ENCODE results near the gene ZFYVE9.
"Not testable (repeated sequence)": the region's sequence is repeated elsewhere in the genome, so short reads cannot be mapped to it uniquely, and the experiment has no call there.

Gene ZFYVE9

DNA sequence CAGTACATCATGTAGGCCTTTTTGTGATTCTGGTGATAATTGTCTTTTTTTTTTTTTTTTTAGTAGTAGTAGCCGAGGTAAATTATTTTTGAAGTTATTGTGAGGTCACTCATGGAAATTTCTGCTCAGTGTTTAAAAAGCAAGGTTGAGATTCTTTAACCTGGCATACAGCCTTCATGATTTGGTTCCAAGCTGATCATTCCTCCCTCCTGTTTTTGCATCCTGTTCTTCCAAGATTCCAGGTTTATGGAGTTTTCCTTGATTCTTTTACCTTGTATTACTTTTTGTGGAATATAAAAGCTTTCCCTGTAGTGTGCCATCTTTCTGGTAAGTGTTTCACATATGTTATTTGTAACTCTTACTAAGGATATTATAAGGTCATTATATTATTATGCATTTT is 9.1 kb downstream of the ZFYVE9 start:
- no peak for DNase-seq (ENCODE audit: low read depth in 2 of 2)

- no peak for DNase-seq (ENCODE audit: low read depth in 2 of 2)
Observed at GRCh38 chr1:52152572-52152971, 10.7 kb downstream of the ZFYVE9 start.

DNA sequence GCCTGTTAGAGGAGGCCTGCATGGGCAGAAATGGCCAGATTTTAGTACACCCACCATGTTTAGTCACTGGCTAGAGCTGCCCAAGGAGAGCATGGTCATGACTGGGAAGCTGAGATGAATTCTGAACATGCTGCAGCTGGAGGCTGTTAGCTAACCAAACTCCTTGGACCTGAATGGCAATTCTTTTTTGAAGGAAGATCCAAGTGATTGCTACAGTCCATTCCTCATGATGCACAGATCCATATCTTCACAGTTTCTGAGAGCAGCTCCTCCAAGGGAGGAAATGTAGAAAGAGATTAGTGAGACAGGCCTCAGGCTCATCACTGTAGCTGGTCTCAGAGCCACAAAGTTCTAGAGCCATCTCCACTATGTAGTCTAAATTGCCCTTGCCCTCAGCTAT is 11.1 kb downstream of the ZFYVE9 start:
- DNase-seq (ENCODE audit: low read depth in 2 of 2), result no peak

GRCh38 chr1:52153898-52154297 is 12.0 kb downstream of the ZFYVE9 start:
- no peak for DNase-seq (ENCODE audit: low read depth in 2 of 2)

DNA sequence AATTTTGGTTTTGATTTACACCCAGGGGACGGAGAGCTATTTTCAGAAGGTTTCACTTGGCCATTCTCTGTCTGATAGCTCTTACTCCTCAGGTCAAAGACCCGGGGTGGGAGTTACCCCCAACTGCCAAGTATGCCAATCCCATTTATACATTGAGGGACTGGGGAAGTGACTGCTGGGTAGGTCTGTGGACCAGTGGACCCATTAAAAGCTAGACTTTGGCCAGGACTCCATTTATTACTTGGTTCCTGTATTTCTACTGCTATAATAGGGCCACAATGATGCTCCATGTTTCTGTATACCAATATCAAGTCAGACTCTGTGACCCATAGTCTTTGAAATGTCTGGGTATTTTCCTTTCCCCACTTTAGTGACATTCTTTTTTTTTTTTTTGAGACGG is 14.6 kb downstream of the ZFYVE9 start:
- DNase-seq (ENCODE audit: low read depth in 2 of 2), result no peak

DNA sequence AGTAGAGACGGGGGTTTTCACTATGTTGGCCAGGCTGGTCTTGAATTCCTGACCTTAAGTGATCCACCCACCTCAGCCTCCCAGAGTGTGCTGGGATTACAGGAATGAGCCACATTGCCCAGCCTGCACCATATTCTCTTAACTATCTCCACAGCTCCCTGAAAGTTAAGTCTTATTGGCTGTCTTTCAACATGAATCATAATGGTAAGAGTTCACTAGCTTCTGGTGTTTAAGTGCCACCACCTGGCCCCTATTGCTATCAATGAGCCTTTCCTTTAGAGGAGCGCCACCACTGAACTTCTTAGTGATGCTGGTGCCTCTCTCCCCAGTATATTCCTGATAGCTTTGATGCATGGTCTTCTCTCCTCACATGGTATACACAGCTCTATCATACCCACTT is 15.7 kb downstream of the ZFYVE9 start:
- DNase-seq (ENCODE audit: low read depth in 2 of 2), result no peak

DNA sequence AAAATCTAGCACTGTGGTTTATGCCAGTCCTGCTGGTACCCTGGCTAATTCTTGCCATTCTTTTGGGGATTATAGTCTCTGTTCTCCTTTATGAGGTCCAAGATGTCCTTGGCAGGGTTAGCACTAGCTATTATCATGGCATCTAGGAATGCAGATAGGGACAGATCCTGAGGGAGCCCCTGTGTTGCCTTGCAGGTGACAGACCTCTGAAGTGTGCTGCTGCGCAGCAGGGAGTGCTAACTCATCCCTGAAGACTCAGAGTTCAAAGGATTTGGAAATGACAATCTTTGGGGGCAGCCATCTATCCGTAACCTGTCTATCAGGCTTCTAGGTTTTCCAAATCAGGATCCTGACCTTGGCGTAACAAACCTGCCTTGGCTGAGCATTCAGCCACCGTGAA is 16.3 kb downstream of the ZFYVE9 start:
- DNase-seq (ENCODE audit: low read depth in 2 of 2), result no peak

DNA sequence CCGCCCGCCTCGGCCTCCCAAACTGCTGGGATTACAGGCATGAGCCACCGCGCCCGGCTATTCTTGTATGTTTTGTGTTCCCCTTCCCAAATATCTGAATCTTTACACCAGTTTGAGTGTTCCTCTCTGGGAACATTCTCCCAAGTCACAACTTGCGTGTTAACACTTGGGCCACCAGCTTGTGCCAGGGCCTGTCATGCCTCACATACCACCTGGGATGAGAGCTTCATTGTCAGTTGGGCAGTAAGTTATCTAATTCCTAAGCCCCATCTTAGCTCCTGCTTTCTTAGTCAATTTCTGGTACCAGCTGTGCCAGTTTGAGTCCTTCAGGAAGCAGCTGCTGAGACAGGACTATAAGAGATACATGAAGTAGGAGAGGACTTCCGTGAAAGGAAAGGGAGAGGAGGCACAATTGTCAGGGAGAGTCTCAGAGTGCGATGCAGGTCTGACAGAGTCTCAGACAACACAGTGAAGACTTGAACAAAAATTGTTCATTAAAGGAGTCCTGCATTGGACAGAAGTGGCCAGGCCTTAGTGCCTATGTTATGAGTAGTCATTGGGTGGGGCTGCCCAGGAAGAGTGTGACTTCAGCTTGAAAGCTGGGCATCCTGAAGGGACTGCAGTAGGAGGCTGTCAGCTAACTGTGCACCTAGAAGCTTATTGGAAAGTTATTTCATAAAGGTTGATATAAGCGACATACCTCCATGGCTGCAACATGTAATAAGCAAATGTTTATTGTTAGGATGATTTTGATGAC is 17.3 kb downstream of the ZFYVE9 start:
- DNase-seq (ENCODE audit: low read depth in 2 of 2), result no peak

- DNase-seq (ENCODE audit: low read depth in 2 of 2), result no peak
Observed at GRCh38 chr1:52162947-52163346, 21.1 kb downstream of the ZFYVE9 start.

- no peak for DNase-seq (ENCODE audit: low read depth in 2 of 2)
Observed at GRCh38 chr1:52164604-52165003, 22.7 kb downstream of the ZFYVE9 start.

DNA sequence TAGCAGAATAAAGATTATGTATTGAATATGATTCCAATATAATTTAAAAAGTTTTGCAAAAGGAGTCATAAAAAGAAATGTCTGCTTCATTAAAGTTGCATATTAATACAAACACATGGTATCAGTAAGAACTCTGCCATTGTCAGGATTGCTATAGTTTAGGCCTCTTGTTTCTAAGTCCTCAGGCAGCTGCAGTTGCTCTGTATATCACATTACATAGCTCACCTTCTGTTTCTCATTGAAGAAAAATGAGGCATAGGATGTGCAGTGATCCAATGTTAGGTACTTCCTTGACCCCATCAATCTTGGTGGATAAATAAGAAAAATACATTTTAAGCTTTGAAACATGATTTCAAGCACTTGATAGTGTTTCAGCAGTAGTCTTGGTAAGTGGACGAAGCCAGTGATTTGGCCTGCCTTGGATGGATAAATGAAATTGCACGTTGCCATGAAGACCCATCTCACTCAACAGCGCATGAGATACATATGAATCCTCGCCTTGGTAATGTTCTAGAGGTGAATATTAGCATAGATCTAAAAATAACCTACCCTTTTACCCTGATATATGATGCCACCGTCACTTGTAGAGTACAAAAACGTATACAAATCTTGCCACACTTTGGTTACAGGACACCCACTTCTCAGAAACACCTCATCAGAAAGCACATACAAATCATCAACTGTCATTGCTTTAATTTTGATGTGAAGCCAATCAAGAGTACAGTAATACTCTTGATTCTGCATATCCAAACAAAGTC is 25.3 kb downstream of the ZFYVE9 start:
- no peak for DNase-seq (ENCODE audit: low read depth in 2 of 2)

- no peak for DNase-seq (ENCODE audit: low read depth in 2 of 2)
Observed at GRCh38 chr1:52168373-52169080, 26.6 kb downstream of the ZFYVE9 start.

DNA sequence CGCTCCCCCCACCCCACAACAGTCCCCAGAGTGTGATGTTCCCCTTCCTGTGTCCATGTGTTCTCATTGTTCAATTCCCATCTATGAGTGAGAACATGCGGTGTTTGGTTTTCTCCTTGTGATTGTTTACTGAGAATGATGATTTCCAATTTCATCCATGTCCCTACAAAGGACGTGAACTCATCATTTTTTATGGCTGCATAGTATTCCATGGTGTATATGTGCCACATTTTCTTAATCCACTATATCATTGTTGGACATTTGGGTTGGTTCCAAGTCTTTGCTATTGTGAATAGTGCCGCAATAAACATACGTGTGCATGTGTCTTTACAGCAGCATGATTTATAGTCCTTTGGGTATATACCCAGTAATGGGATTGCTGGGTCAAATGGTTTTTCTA is 29.3 kb downstream of the ZFYVE9 start:
- not testable (repeated sequence) for DNase-seq (ENCODE audit: low read depth in 2 of 2)

DNA sequence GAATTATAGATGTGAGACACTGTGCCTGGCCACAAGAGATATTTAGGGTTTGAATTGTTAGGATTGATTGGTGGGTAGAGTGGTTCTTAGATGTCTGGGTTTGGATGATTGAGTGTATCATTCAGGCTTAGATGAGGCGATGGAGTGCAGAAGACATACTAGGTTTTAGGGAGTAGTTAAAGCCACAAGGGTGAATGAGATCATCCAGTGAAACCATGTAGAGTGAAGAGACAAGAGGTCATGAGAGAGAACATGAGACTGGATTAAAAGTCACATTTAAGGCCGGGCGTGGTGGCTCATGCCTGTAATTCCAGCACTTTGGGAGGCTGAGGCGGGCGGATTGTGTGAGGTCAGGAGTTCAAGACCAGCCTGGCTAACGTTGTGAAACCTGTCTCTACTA is 37.2 kb downstream of the ZFYVE9 start:
- DNase-seq (ENCODE audit: low read depth in 2 of 2), result no peak

DNA sequence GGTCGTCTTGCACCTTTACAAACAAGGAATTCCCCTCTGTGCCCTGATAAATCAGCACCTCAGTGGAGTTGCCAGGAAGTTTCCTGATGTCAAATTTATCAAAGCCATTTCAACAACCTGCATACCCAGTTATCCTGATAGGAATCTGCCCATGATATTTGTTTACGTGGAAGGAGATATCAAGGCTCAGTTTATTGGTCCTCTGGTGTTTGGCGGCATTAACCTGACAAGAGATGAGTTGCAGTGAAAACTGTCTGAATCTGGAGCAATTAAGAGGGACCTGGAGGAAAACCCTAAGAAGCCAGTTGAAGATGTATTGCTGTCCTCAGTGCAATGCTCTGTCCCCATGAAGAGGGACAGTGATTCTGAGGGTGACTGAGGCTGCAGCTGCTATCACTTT is 38.3 kb downstream of the ZFYVE9 start:
- DNase-seq (ENCODE audit: low read depth in 2 of 2), result no peak

- not testable (repeated sequence) for DNase-seq (ENCODE audit: low read depth in 2 of 2)
Observed at GRCh38 chr1:52181759-52182158, 39.9 kb downstream of the ZFYVE9 start.

- DNase-seq (ENCODE audit: low read depth in 2 of 2), result not testable (repeated sequence)
Observed at GRCh38 chr1:52182328-52182727, 40.4 kb downstream of the ZFYVE9 start.

DNA sequence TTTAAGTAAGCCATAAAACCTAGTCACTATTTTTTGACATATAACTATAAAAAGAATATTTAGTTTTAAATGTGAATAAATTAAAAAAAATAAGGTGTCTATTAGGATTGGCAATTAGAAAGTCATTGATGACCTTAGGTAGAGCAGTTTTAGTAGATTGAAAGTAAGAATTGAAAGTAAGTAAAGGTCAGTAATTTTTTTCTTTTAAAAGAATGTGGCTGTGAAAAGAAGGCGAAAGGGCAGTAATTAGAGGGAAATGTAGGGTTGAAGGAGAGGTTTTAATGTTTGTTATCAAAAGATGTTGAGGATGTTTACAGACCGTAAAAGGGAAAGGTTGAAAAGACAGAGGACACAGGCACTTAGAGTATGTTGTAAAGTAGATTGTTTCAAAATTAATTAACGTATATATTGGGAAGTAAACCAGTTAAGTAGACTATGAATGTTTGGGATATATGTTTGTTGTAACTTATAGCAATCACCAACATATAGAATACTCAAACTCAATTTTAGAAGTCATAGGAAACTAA is 41.0 kb downstream of the ZFYVE9 start:
- no peak for DNase-seq (ENCODE audit: low read depth in 2 of 2)

GRCh38 chr1:52186449-52186848 is 44.6 kb downstream of the ZFYVE9 start:
- no peak for DNase-seq (ENCODE audit: low read depth in 2 of 2)

- DNase-seq (ENCODE audit: low read depth in 2 of 2), result no peak
Observed at GRCh38 chr1:52189898-52190480, 48.1 kb downstream of the ZFYVE9 start.

DNA sequence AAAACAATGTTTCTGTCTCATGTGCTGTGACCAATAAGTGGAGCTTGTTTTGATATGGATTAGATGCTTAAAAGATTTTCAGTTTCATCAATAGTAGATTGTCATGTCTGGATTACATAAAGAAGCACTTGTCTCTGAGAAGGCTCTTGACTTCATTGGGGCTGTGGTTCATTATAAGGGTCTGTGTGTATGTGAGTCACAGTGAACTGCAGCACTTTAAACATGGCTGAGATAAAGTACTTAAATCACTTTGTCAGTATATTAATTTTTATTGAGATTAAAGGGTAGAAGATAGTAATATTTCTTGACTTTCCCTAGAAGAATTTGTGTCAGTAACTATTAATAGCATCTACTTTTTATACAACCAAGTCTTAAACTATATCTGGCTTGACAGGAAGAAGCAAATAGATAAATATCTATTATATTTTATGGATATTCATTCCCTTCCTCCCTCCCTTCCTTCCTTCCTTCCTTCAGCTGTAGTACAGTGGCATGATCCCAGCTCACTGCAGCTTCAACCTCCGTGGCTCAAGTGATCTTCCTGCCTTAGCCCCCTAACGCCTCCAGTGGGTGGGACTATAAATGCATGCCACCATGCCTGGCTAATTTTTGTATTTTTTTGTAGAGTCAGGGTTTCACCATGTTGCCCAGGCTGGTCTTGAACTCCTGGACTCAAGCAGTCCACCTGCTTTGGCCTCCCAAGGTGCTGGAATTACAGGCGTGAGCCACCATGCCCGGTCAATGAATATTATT is 48.8 kb downstream of the ZFYVE9 start:
- DNase-seq (ENCODE audit: low read depth in 2 of 2), result no peak

Data from stimulated activated CD4-positive, alpha-beta T cell treated with anti-CD3 and anti-CD28 coated beads, Interleukin-4, amount 100 ng/mL, for 48 hours (primary cell).